Measurements from ENCODE around the gene TRPM6. TPM values are rescaled to one million over a fixed set of nuclear protein-coding genes. Genes with fewer than 3 reads are reported as not detected.

TRPM6 gene
- total and polyA plus RNA-seq, 2 donors (not counting 3 experiments of a cell fraction or from before 2014, with no cell fraction given) = 0.01 to 0.22 TPM

DNA sequence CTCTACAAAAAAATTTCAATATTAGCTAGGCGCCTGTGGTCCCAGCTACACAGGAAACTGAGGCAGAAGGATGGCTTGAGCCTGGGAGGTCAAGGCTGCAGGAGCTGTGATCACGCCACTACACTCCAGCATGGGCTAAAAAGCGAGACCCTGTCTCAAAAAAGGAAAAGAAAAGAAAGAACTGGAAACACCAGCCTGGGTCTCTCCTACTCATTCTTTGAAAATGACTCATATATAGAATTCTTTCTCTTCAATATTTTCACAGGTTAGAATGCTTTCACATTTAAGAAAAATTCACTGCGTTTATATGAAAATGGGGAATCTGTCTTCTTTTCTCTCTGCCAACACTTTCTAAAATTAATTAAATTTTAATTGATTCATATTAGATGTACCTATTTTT, 115.6 kb downstream of the TRPM6 start:
- no peak overlapping the region for H3K27ac ChIP-seq (ENCODE audit: insufficient read depth, low read depth, low read length)
- no peaks in the 10 kb centered on the region for H3K9me1 ChIP-seq (replicated peaks; ENCODE audit: control insufficient read depth, extremely low read depth, insufficient read depth, low read length)
- intact Hi-C loops (cut with micrococcal nuclease) (loop anchor here (10.0 kb wide), 1 partner anchor 1093 kb away; no protein-coding TSS in a partner anchor), dilution Hi-C loops (cut with MboI; ENCODE audit: extremely low pct_ligation_motif_present, low sequenced_read_pairs) (no loop called here)
- no peaks in the 10 kb centered on the region for H3K79me2 ChIP-seq (ENCODE audit: control insufficient read depth, insufficient read depth, low read length)
- no peak overlapping the region for H2AFZ ChIP-seq (ENCODE audit: low read depth, low read length)
- FAIRE-seq = no peak
- no peak for DNase-seq (ENCODE audit: low read depth, low spot score)
- TF ChIP-seq POLR2A (IDR thresholded peaks at IDR 0.05; ENCODE audit: low read depth, low read length) = no peak
- TF ChIP-seq, protein P1, sequence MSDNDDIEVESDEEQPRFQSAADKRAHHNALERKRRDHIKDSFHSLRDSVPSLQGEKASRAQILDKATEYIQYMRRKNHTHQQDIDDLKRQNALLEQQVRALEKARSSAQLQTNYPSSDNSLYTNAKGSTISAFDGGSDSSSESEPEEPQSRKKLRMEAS (IDR thresholded peaks at IDR 0.05; ENCODE audit: insufficient read depth, insufficient read length) = no peak
- no peak for TF ChIP-seq FOS (IDR thresholded peaks at IDR 0.05; ENCODE audit: borderline replicate concordance, insufficient read depth, low read length)
- TF ChIP-seq, protein P2, sequence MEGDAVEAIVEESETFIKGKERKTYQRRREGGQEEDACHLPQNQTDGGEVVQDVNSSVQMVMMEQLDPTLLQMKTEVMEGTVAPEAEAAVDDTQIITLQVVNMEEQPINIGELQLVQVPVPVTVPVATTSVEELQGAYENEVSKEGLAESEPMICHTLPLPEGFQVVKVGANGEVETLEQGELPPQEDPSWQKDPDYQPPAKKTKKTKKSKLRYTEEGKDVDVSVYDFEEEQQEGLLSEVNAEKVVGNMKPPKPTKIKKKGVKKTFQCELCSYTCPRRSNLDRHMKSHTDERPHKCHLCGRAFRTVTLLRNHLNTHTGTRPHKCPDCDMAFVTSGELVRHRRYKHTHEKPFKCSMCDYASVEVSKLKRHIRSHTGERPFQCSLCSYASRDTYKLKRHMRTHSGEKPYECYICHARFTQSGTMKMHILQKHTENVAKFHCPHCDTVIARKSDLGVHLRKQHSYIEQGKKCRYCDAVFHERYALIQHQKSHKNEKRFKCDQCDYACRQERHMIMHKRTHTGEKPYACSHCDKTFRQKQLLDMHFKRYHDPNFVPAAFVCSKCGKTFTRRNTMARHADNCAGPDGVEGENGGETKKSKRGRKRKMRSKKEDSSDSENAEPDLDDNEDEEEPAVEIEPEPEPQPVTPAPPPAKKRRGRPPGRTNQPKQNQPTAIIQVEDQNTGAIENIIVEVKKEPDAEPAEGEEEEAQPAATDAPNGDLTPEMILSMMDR (IDR thresholded peaks at IDR 0.05; ENCODE audit: extremely low read depth in 1 of 2, insufficient read depth in 1 of 2, low read depth in 1 of 2, low read length in 2 of 2) = no peak
- TF ChIP-seq JUN (IDR thresholded peaks at IDR 0.05; ENCODE audit: borderline replicate concordance, insufficient read depth, insufficient read length, low read depth) = no peak
- H3K36me3 ChIP-seq (ENCODE audit: control insufficient read depth in 2 of 2, extremely low read depth in 1 of 2, insufficient read depth in 2 of 2, low read length in 2 of 2) = no peaks in the 10 kb centered on the region
- H3K9me3 ChIP-seq (replicated peaks; ENCODE audit: control insufficient read depth, insufficient read depth, low read length) = no peaks in the 10 kb centered on the region
- H3K4me2 ChIP-seq (ENCODE audit: insufficient read depth, low read length) = no peak overlapping the region
- H4K20me1 ChIP-seq (replicated peaks; ENCODE audit: control insufficient read depth, extremely low read depth, insufficient read depth, low read length) = no peaks in the 10 kb centered on the region
- POLR2A ChIA-PET = no interaction called here
- no peaks in the 10 kb centered on the region for H3K4me1 ChIP-seq (ENCODE audit: control insufficient read depth, extremely low read depth, insufficient read depth, low read length)
- H3K9ac ChIP-seq (replicated peaks; ENCODE audit: extremely low read depth, insufficient read depth, low read length) = no peak overlapping the region
- H3K4me3 ChIP-seq (replicated peaks in 1 of 3; ENCODE audit: insufficient read depth in 1 of 3, low read depth in 1 of 3, low read length in 3 of 3) = no peak overlapping the region
- CTCF ChIA-PET = interaction anchor here (0.6 to 7.6 kb wide), 9 partner anchors 9 to 1571 kb away, joined by 3 to 127 read pairs (median 4); no protein-coding TSS in a partner anchor
- H3K27me3 ChIP-seq (ENCODE audit: control insufficient read depth in 2 of 2, insufficient read depth in 2 of 2, low read length in 2 of 2) = peaks cover 2 to 3% of the 10 kb centered on the region in 2 experiments
- BruUV-seq (replicated peaks) = no TSS peak

DNA sequence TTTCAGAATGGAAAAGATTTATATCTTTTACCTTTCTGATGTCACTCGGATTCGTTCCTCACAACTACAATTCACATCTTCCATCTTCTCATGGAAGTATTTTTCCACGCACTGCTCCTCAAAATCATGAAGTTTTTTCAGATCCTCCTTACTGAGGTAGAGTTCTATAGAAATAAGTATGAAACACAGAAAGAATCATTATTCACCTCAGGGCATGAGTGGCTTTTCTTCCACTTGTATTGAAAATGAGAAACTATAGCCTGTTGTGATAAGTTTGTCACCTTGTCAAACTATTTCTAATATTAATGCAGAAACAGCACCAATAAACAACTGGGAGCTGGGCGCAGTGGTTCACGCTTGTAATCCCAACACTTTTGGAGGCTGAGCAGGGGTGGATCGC, 116.0 kb downstream of the TRPM6 start:
- no peaks in the 10 kb centered on the region for H3K4me1 ChIP-seq (ENCODE audit: control insufficient read depth, extremely low read depth, insufficient read depth, low read length)
- H3K36me3 ChIP-seq (ENCODE audit: control insufficient read depth in 2 of 2, extremely low read depth in 1 of 2, insufficient read depth in 2 of 2, low read length in 2 of 2) = no peaks in the 10 kb centered on the region
- H3K27ac ChIP-seq (ENCODE audit: insufficient read depth, low read depth, low read length) = no peak overlapping the region
- DNase-seq (ENCODE audit: low read depth, low spot score) (no peak), FAIRE-seq (no peak)
- H3K79me2 ChIP-seq (ENCODE audit: control insufficient read depth, insufficient read depth, low read length) = no peaks in the 10 kb centered on the region
- no peak overlapping the region for H3K4me2 ChIP-seq (ENCODE audit: insufficient read depth, low read length)
- intact Hi-C loops (cut with micrococcal nuclease) = loop anchor here (10.0 kb wide), 1 partner anchor 1093 kb away; no protein-coding TSS in a partner anchor
- no peaks in the 10 kb centered on the region for H3K9me1 ChIP-seq (replicated peaks; ENCODE audit: control insufficient read depth, extremely low read depth, insufficient read depth, low read length)
- no TSS peak for BruUV-seq (replicated peaks)
- dilution Hi-C loops (cut with MboI; ENCODE audit: extremely low pct_ligation_motif_present, low sequenced_read_pairs) = no loop called here
- no peaks in the 10 kb centered on the region for H4K20me1 ChIP-seq (replicated peaks; ENCODE audit: control insufficient read depth, extremely low read depth, insufficient read depth, low read length)
- no peak overlapping the region for H3K4me3 ChIP-seq (replicated peaks in 1 of 3; ENCODE audit: insufficient read depth in 1 of 3, low read depth in 1 of 3, low read length in 3 of 3)
- ChIA-PET POLR2A (no interaction called here), CTCF (interaction anchor here (1.1 to 7.6 kb wide), 9 partner anchors 10 to 1571 kb away, joined by 3 to 127 read pairs (median 4); no protein-coding TSS in a partner anchor)
- no peak for TF ChIP-seq POLR2A (IDR thresholded peaks at IDR 0.05; ENCODE audit: low read depth, low read length)
- TF ChIP-seq MYC (IDR thresholded peaks at IDR 0.05; ENCODE audit: low read depth, low read length) = no peak
- TF ChIP-seq JUN (IDR thresholded peaks at IDR 0.05; ENCODE audit: borderline replicate concordance, insufficient read depth, insufficient read length, low read depth) = no peak
- no peak for TF ChIP-seq FOS (IDR thresholded peaks at IDR 0.05; ENCODE audit: borderline replicate concordance, insufficient read depth, low read length)
- no peak for TF ChIP-seq EZH2 (IDR thresholded peaks at IDR 0.05; ENCODE audit: borderline replicate concordance, low read depth, low read length, severe bottlenecking)
- TF ChIP-seq POLR2AphosphoS5 (IDR thresholded peaks at IDR 0.05; ENCODE audit: insufficient read depth, low read depth, low read length) = no peak
- TF ChIP-seq, protein P1 (IDR thresholded peaks at IDR 0.05; ENCODE audit: insufficient read depth, insufficient read length) = no peak
- TF ChIP-seq, protein P2 (IDR thresholded peaks at IDR 0.05; ENCODE audit: extremely low read depth in 1 of 2, insufficient read depth in 1 of 2, low read depth in 1 of 2, low read length in 2 of 2) = no peak
- TF ChIP-seq GATA2 (IDR thresholded peaks at IDR 0.05; ENCODE audit: insufficient read depth, insufficient read length, low read depth, low read length) = no peak
- no peaks in the 10 kb centered on the region for H3K9me3 ChIP-seq (replicated peaks; ENCODE audit: control insufficient read depth, insufficient read depth, low read length)
- no peak overlapping the region for H3K9ac ChIP-seq (replicated peaks; ENCODE audit: extremely low read depth, insufficient read depth, low read length)
- H3K27me3 ChIP-seq (ENCODE audit: control insufficient read depth in 2 of 2, insufficient read depth in 2 of 2, low read length in 2 of 2) = peaks cover 2 to 3% of the 10 kb centered on the region in 2 experiments
- no peak overlapping the region for H2AFZ ChIP-seq (ENCODE audit: low read depth, low read length)

All from endothelial cell of umbilical vein (primary cell).